GM12891 (cell line): ENCODE measurements around the gene MICAL3.
A peak's percentile ranks its signal among the peaks of the same experiment; 100 is the strongest.

Experiments used
- DNase-seq: peaks from one replicate; pipeline ENCODE4 v3.0.0; 2011; ENCODE audit warnings: low spot score; ENCODE audit not compliant: insufficient read length
- FAIRE-seq: peaks from 2 replicates; lab custom pipeline; 2011; peaks lifted over from hg19 to GRCh38; lab: Jason Lieb, UNC
- PAX5 ChIP-seq: IDR thresholded peaks from 2 replicates; pipeline ENCODE4 v1.6.1; 2011; ENCODE audit warnings: low read length, moderate library complexity, mild to moderate bottlenecking; ENCODE audit not compliant: insufficient read depth, severe bottlenecking
- POLR2A ChIP-seq: IDR thresholded peaks from 2 replicates; pipeline ENCODE4 v1.6.1; 2011; ENCODE audit warnings: low read depth, low read length, control low read depth
- POLR2AphosphoS5 ChIP-seq: IDR thresholded peaks from 2 replicates; pipeline ENCODE4 v1.6.1; 2011; ENCODE audit warnings: low read depth, low read length, control low read depth
- POU2F2 ChIP-seq: IDR thresholded peaks from 2 replicates; pipeline ENCODE4 v1.6.1; 2011; ENCODE audit warnings: low read depth, mild to moderate bottlenecking, control low read depth, low read length, moderate library complexity
- SPI1 ChIP-seq: IDR thresholded peaks from 2 replicates; pipeline ENCODE4 v1.6.1; 2011; ENCODE audit warnings: low read depth, low read length, control low read depth
- TAF1 ChIP-seq: IDR thresholded peaks from 2 replicates; pipeline ENCODE4 v1.6.1; 2011; ENCODE audit warnings: low read depth, low read length, control low read depth

The MICAL3 gene

GRCh38 chr22:17754233-17754925 lies 270.0 kb downstream of the MICAL3 start:
- TF ChIP-seq POLR2A: no peak
- TF ChIP-seq PAX5: no peak
- TF ChIP-seq TAF1: no peak
- TF ChIP-seq SPI1: no peak
- TF ChIP-seq POLR2AphosphoS5: no peak
- TF ChIP-seq POU2F2: no peak
- no peak for FAIRE-seq
- DNase-seq: no peak

GRCh38 chr22:17753401-17753989 lies 270.9 kb downstream of the MICAL3 start:
- FAIRE-seq (no peak), DNase-seq (no peak)
- TF ChIP-seq POLR2AphosphoS5: 0 out of 2 replicates have a peak, but pooled peaks have one; percentile 16
- TF ChIP-seq POLR2A: no peak

- no peak for DNase-seq
- FAIRE-seq: no peak
- TF ChIP-seq PAX5 (no peak), POLR2AphosphoS5 (peak; percentile 31; the same call in 1 of the 2 replicates), TAF1 (no peak), POU2F2 (no peak), SPI1 (no peak)
Observed at GRCh38 chr22:17751596-17751995, 272.8 kb downstream of the MICAL3 start.

- DNase-seq: no peak
- no peak for TF ChIP-seq POLR2AphosphoS5
- no peak for FAIRE-seq
Observed at GRCh38 chr22:17749605-17750395, 274.6 kb downstream of the MICAL3 start.

GRCh38 chr22:17748555-17749353 lies 275.6 kb downstream of the MICAL3 start:
- no peak for FAIRE-seq
- TF ChIP-seq SPI1 (no peak), POLR2AphosphoS5 (no peak), PAX5 (no peak), POU2F2 (no peak), POLR2A (no peak), TAF1 (no peak)
- DNase-seq: no peak

- TF ChIP-seq POU2F2 (no peak), TAF1 (no peak), PAX5 (no peak), POLR2A (no peak), SPI1 (no peak), POLR2AphosphoS5 (no peak)
- FAIRE-seq (no peak), DNase-seq (no peak)
Observed at GRCh38 chr22:17746916-17747315, 277.4 kb downstream of the MICAL3 start.

- FAIRE-seq: no peak
- TF ChIP-seq POLR2AphosphoS5 (no peak), POLR2A (no peak), SPI1 (no peak), PAX5 (no peak), POU2F2 (no peak), TAF1 (no peak)
- no peak for DNase-seq
Observed at GRCh38 chr22:17744430-17744829, 279.9 kb downstream of the MICAL3 start.

GRCh38 chr22:17743661-17744411 lies 280.5 kb downstream of the MICAL3 start:
- TF ChIP-seq SPI1: no peak
- no peak for TF ChIP-seq POLR2A
- no peak for TF ChIP-seq TAF1
- no peak for TF ChIP-seq PAX5
- TF ChIP-seq POLR2AphosphoS5: no peak
- no peak for TF ChIP-seq POU2F2

GRCh38 chr22:17742527-17742902 lies 281.8 kb downstream of the MICAL3 start:
- peak; percentile 97 for DNase-seq
- FAIRE-seq: peak; percentile 89
- no peak for TF ChIP-seq PAX5
- TF ChIP-seq POU2F2: no peak; the same call in 1 of the 2 replicates
- TF ChIP-seq TAF1: no peak
- TF ChIP-seq SPI1: no peak

More at GRCh38 chr22:17743661-17744411, 280.5 kb downstream of the MICAL3 start:
- FAIRE-seq (no peak), DNase-seq (no peak)
